Measurements from ENCODE around the gene VAT1L.

The VAT1L gene

GRCh38 chr16:78002915-78003538 is 214.7 kb downstream of the VAT1L start:
- DNase-seq: peak; percentile 59

- no peak for DNase-seq
Measured at GRCh38 chr16:78004517-78004916, 216.2 kb downstream of the VAT1L start.

- DNase-seq: no peak
Measured at GRCh38 chr16:78005881-78006280, 217.5 kb downstream of the VAT1L start.

- no peak for DNase-seq
Measured at GRCh38 chr16:78007121-78007520, 218.8 kb downstream of the VAT1L start.

GRCh38 chr16:78022347-78023060 is 234.1 kb downstream of the VAT1L start, which contains the start of gene CLEC3A:
TSS of gene CLEC3A (plus strand) at chr16:78022548. CDS start at chr16:78022627, 79 bp downstream.
- DNase-seq: no peak

- DNase-seq: no peak
Measured at GRCh38 chr16:78024159-78024558, 235.8 kb downstream of the VAT1L start.

GRCh38 chr16:78025631-78026030 is 237.3 kb downstream of the VAT1L start:
- no peak for DNase-seq

GRCh38 chr16:78028018-78028417 is 239.7 kb downstream of the VAT1L start:
- no peak for DNase-seq
